Kidney (tissue), 14 donors: Measurements from ENCODE around the gene CTNNA2. TPM values are rescaled to one million over a fixed set of nuclear protein-coding genes. Genes with fewer than 3 reads are reported as not detected.

Experiments
- DNase-seq, 5 donors: peaks; one replicate each; pipeline ENCODE4 v3.0.0-alpha.2; 2013 to 2020
- FAIRE-seq: peaks from 2 replicates; lab custom pipeline; 2012; peaks lifted over from hg19 to GRCh38; lab: Jason Lieb, UNC
- H3K27ac ChIP-seq, 2 donors: one replicate each; pipeline ENCODE4 v1.7.0; 2013; ENCODE audit warnings: low read depth in 2 of 2, low read length in 2 of 2, inconsistent platforms in 1 of 2
- H3K27me3 ChIP-seq: one replicate; pipeline ENCODE4 v1.7.1; 2013; ENCODE audit warnings: low read length, inconsistent platforms; ENCODE audit not compliant: control insufficient read depth, insufficient read depth
- H3K36me3 ChIP-seq, 3 donors: one replicate each; pipeline versions ENCODE4 v1.7.0 to v1.7.1; 2013; ENCODE audit warnings: low read length in 3 of 3, control low read depth in 1 of 3, inconsistent platforms in 1 of 3; ENCODE audit not compliant: insufficient read depth in 3 of 3, control insufficient read depth in 2 of 3
- H3K4me1 ChIP-seq, 3 donors: one replicate each; pipeline versions ENCODE4 v1.7.0 to v1.7.1; 2013; ENCODE audit warnings: low read length in 3 of 3, inconsistent platforms in 1 of 3, low read depth in 1 of 3; ENCODE audit not compliant: control insufficient read depth in 2 of 3, insufficient read depth in 2 of 3
- H3K4me3 ChIP-seq, 3 donors: one replicate each; pipeline versions ENCODE4 v1.7.0 to v1.8.1; 2013; ENCODE audit warnings: low read length in 3 of 3, control low read depth in 1 of 3, inconsistent platforms in 1 of 3
- H3K9ac ChIP-seq, 3 donors: one replicate each; pipeline versions ENCODE4 v1.7.0 to v1.7.1; 2013; ENCODE audit warnings: low read length in 3 of 3, control low read depth in 1 of 3, inconsistent platforms in 1 of 3
- H3K9me3 ChIP-seq, 3 donors: one replicate each; pipeline versions ENCODE4 v1.7.0 to v1.7.1; 2013; ENCODE audit warnings: low read length in 3 of 3, control low read depth in 1 of 3, inconsistent platforms in 1 of 3; ENCODE audit not compliant: control insufficient read depth in 2 of 3, insufficient read depth in 1 of 3
- intact Hi-C: fragments of 100-400 bp; cut with DNase I; formaldehyde crosslinking; loops from one replicate; pipeline ENCODE4 v1.11.1; 2022
- polyA plus RNA-seq: library from polyadenylated mRNA; stranded (reverse); fragments of 350-450 nt; fragmentation: Illumina TruSeq; extraction: RNeasy Lipid Tissue Mini Kit (QIAGEN cat#74804); gene quantifications from one replicate; pipeline ENCODE4 v1.2.3, GENCODE V29; 2014; ENCODE audit warnings: low read depth, low replicate concordance; ENCODE audit not compliant: insufficient read depth
- total RNA-seq: library from RNA; stranded (reverse); fragmentation: NEBNext Ultra II Directional; extraction: Animal tissue kit (Norgen Biotek cat#: 25700); gene quantifications from one replicate; pipeline ENCODE4 v1.2.1, GENCODE V29; 2021
- TF ChIP-seq, protein P1 (sequence below): IDR thresholded peaks from 3 replicates; pipeline ENCODE4 v1.5.1; 2012; ENCODE audit warnings: mild to moderate bottlenecking, moderate library complexity, borderline replicate concordance; ENCODE audit not compliant: insufficient read depth; ENCODE audit errors: extremely low read depth
- donor health status: control.
- donor health status: control.
- donor health status: control.
- donor health status: control.
- donor health status: control.
- donor health status: DM: yes; HTN: yes; CAD: no.
- donor health status: Normal renal cell carcinoma (clear cell type).

CTNNA2 gene
- total and polyA plus RNA-seq, 2 donors from 2014 or later: 0.47 TPM; not detected in 1

GRCh38 chr2:80256782-80257167 lies 743.9 kb downstream of the CTNNA2 start:
- intact Hi-C loops: no loop called here
- H3K9me3 ChIP-seq: no peaks in the 10 kb centered on the region
- no peaks in the 10 kb centered on the region for H3K36me3 ChIP-seq
- TF ChIP-seq, protein P1, sequence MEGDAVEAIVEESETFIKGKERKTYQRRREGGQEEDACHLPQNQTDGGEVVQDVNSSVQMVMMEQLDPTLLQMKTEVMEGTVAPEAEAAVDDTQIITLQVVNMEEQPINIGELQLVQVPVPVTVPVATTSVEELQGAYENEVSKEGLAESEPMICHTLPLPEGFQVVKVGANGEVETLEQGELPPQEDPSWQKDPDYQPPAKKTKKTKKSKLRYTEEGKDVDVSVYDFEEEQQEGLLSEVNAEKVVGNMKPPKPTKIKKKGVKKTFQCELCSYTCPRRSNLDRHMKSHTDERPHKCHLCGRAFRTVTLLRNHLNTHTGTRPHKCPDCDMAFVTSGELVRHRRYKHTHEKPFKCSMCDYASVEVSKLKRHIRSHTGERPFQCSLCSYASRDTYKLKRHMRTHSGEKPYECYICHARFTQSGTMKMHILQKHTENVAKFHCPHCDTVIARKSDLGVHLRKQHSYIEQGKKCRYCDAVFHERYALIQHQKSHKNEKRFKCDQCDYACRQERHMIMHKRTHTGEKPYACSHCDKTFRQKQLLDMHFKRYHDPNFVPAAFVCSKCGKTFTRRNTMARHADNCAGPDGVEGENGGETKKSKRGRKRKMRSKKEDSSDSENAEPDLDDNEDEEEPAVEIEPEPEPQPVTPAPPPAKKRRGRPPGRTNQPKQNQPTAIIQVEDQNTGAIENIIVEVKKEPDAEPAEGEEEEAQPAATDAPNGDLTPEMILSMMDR: no peak
- H3K4me3 ChIP-seq: no peak overlapping the region
- FAIRE-seq (no peak), DNase-seq (no peak)
- H3K27me3 ChIP-seq: no peaks in the 10 kb centered on the region
- H3K27ac ChIP-seq: no peak overlapping the region
- H3K4me1 ChIP-seq: no peaks in the 10 kb centered on the region
- H3K9ac ChIP-seq: no peak overlapping the region

DNA sequence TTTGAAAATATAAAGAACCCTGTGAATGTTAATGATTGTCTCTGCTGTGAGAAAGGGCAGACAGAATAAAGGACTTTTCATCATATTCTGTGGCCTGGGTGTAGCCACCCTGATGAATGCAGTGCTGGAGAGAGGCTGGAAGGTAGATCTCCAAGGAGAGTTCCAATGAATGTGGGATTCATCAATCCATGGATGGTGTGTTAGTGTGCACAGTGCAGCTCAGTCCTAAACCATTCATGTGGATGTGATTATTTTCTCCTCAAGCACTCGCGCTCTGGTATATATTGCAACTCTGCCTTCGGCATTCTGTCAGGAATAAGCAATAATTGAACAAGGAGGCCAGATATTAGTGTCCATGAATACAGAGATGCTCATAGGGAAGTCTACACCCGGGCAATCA lies 744.6 kb downstream of the CTNNA2 start:
- TF ChIP-seq, protein P1: no peak
- H3K4me1 ChIP-seq: no peaks in the 10 kb centered on the region
- H3K27me3 ChIP-seq: no peaks in the 10 kb centered on the region
- FAIRE-seq: no peak
- intact Hi-C loops: no loop called here
- no peaks in the 10 kb centered on the region for H3K9me3 ChIP-seq
- no peaks in the 10 kb centered on the region for H3K36me3 ChIP-seq
- no peak for DNase-seq
- no peak overlapping the region for H3K27ac ChIP-seq
- no peak overlapping the region for H3K9ac ChIP-seq
- H3K4me3 ChIP-seq: no peak overlapping the region

DNA sequence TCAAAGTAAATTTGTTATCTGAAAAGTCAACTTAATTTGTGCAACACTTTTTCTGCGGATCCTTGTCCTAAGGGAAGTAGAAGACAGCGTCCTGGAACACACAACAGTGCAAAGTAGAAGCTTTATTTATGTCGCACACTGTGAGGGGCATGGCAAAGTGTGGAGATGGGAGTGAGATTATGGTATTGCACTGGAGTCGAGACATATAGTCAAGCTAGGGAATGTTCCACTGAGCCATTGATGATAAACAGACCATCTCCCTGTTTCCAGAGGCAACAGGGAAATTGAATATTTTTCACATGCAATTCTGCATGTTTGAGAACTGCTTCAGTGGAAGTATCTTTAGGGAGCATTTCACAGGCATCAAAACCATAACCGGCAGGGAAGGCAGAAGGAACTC lies 745.5 kb downstream of the CTNNA2 start:
- TF ChIP-seq, protein P1: no peak
- FAIRE-seq (no peak), DNase-seq (no peak)
- intact Hi-C loops: no loop called here
- Histone ChIP-seq H3K9ac (no peak overlapping the region), H3K4me1 (no peaks in the 10 kb centered on the region), H3K36me3 (no peaks in the 10 kb centered on the region), H3K4me3 (no peak overlapping the region), H3K27ac (no peak overlapping the region), H3K27me3 (no peaks in the 10 kb centered on the region), H3K9me3 (no peaks in the 10 kb centered on the region)

- no peaks in the 10 kb centered on the region for H3K36me3 ChIP-seq
- H3K27me3 ChIP-seq: no peaks in the 10 kb centered on the region
- H3K4me3 ChIP-seq: no peak overlapping the region
- DNase-seq (no peak), FAIRE-seq (no peak)
- intact Hi-C loops: no loop called here
- H3K9ac ChIP-seq: no peak overlapping the region
- no peaks in the 10 kb centered on the region for H3K9me3 ChIP-seq
- H3K4me1 ChIP-seq: no peaks in the 10 kb centered on the region
- TF ChIP-seq, protein P1: no peak
- H3K27ac ChIP-seq: no peak overlapping the region
These were observed 745.9 kb downstream of the CTNNA2 start for GRCh38 chr2:80258793-80259192.
